Liver (tissue), 3 donors: ENCODE measurements around the gene PLB1.

Experiments used
- FOXA1 ChIP-seq: IDR thresholded peaks from 2 replicates; pipeline ENCODE4 v1.6.1; 2016; ENCODE audit warnings: antibody characterized with exemption
- FOXA2 ChIP-seq: IDR thresholded peaks from 2 replicates; pipeline ENCODE4 v1.6.1; 2016; ENCODE audit warnings: antibody characterized with exemption
- GABPA ChIP-seq, 2 donors: IDR thresholded peaks in 1 of 2; conservative IDR thresholded peaks in 1 of 2; 2 replicates each; pipeline ENCODE4 v1.6.1; 2016; ENCODE audit warnings: antibody characterized with exemption in 2 of 2, mild to moderate bottlenecking in 1 of 2, moderate library complexity in 1 of 2
- JUND ChIP-seq, 2 donors: IDR thresholded peaks; 2 replicates each; pipeline ENCODE4 v1.6.1; 2016; ENCODE audit warnings: antibody characterized with exemption in 2 of 2
- RAD21 ChIP-seq, 2 donors: IDR thresholded peaks; 2 replicates each; pipeline ENCODE4 v1.6.1; 2016; ENCODE audit warnings: antibody characterized with exemption in 2 of 2, mild to moderate bottlenecking in 2 of 2
- RXRA ChIP-seq, 2 donors: IDR thresholded peaks; 2 replicates each; pipeline ENCODE4 v1.6.1; 2017 to 2018; ENCODE audit warnings: antibody characterized with exemption in 2 of 2, mild to moderate bottlenecking in 1 of 2
- SP1 ChIP-seq: IDR thresholded peaks from 2 replicates; pipeline ENCODE4 v1.6.1; 2018; ENCODE audit warnings: antibody characterized with exemption, mild to moderate bottlenecking
- TAF1 ChIP-seq: conservative IDR thresholded peaks from 2 replicates; pipeline ENCODE4 v1.6.1; 2016; ENCODE audit warnings: antibody characterized with exemption, mild to moderate bottlenecking
- YY1 ChIP-seq: IDR thresholded peaks from 2 replicates; pipeline ENCODE4 v1.6.1; 2016; ENCODE audit warnings: antibody characterized with exemption, mild to moderate bottlenecking
- ZBTB33 ChIP-seq: IDR thresholded peaks from 2 replicates; pipeline ENCODE4 v1.6.1; 2016; ENCODE audit warnings: antibody characterized with exemption
- TF ChIP-seq, protein P1 (sequence below): IDR thresholded peaks from 2 replicates; pipeline ENCODE4 v1.6.1; 2016; ENCODE audit warnings: antibody characterized with exemption, mild to moderate bottlenecking
- TF ChIP-seq, protein P2 (sequence below): fragments of 150-350 bp; IDR thresholded peaks from 2 replicates; pipeline ENCODE4 v1.5.1; 2017; ENCODE audit warnings: improper control_type of control experiment, low read depth, low read length; ENCODE audit not compliant: missing input control
- TF ChIP-seq, protein P3 (sequence below): IDR thresholded peaks from 2 replicates; pipeline ENCODE4 v1.6.1; 2016; ENCODE audit warnings: antibody characterized with exemption
- TF ChIP-seq, protein P4 (sequence below): IDR thresholded peaks from 2 replicates; pipeline ENCODE4 v1.6.1; 2016; ENCODE audit warnings: antibody characterized with exemption
- donor health status: healthy.
- donor health status: healthy.

DNA sequence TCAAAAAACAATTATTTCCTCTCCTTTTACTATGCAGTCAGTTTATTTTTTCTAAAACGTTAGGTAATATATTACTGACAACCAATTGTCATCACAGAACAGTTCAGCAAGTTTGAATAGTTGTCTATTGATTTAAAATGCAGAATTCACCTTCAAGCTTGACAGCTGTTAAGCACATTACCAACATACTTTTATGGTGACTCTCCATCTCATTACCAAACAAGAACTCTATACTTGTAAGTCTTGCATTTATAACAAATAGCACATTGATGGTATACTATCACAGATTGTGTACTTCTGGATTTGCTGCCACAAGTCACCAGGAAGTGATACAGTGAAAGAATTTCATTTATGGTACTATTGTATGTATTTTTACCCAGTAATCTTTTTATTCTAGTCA lies 156.4 kb downstream of the PLB1 start:
- TF ChIP-seq, protein P1, sequence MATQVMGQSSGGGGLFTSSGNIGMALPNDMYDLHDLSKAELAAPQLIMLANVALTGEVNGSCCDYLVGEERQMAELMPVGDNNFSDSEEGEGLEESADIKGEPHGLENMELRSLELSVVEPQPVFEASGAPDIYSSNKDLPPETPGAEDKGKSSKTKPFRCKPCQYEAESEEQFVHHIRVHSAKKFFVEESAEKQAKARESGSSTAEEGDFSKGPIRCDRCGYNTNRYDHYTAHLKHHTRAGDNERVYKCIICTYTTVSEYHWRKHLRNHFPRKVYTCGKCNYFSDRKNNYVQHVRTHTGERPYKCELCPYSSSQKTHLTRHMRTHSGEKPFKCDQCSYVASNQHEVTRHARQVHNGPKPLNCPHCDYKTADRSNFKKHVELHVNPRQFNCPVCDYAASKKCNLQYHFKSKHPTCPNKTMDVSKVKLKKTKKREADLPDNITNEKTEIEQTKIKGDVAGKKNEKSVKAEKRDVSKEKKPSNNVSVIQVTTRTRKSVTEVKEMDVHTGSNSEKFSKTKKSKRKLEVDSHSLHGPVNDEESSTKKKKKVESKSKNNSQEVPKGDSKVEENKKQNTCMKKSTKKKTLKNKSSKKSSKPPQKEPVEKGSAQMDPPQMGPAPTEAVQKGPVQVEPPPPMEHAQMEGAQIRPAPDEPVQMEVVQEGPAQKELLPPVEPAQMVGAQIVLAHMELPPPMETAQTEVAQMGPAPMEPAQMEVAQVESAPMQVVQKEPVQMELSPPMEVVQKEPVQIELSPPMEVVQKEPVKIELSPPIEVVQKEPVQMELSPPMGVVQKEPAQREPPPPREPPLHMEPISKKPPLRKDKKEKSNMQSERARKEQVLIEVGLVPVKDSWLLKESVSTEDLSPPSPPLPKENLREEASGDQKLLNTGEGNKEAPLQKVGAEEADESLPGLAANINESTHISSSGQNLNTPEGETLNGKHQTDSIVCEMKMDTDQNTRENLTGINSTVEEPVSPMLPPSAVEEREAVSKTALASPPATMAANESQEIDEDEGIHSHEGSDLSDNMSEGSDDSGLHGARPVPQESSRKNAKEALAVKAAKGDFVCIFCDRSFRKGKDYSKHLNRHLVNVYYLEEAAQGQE: no peak
- TF ChIP-seq, protein P2, sequence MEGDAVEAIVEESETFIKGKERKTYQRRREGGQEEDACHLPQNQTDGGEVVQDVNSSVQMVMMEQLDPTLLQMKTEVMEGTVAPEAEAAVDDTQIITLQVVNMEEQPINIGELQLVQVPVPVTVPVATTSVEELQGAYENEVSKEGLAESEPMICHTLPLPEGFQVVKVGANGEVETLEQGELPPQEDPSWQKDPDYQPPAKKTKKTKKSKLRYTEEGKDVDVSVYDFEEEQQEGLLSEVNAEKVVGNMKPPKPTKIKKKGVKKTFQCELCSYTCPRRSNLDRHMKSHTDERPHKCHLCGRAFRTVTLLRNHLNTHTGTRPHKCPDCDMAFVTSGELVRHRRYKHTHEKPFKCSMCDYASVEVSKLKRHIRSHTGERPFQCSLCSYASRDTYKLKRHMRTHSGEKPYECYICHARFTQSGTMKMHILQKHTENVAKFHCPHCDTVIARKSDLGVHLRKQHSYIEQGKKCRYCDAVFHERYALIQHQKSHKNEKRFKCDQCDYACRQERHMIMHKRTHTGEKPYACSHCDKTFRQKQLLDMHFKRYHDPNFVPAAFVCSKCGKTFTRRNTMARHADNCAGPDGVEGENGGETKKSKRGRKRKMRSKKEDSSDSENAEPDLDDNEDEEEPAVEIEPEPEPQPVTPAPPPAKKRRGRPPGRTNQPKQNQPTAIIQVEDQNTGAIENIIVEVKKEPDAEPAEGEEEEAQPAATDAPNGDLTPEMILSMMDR: no peak
- TF ChIP-seq RAD21 (IDR thresholded peaks at IDR 0.05) (no peak), JUND (IDR thresholded peaks at IDR 0.05) (no peak), YY1 (no peak), TAF1 (no peak), SP1 (no peak), GABPA (IDR thresholded peaks at IDR 0.05 in 1 of 2, conservative IDR thresholded peaks at IDR 0.05 in 1 of 2) (no peak), RXRA (IDR thresholded peaks at IDR 0.05) (no peak), FOXA1 (no peak), ZBTB33 (no peak), FOXA2 (no peak)
- TF ChIP-seq, protein P3, sequence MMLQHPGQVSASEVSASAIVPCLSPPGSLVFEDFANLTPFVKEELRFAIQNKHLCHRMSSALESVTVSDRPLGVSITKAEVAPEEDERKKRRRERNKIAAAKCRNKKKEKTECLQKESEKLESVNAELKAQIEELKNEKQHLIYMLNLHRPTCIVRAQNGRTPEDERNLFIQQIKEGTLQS: no peak
- TF ChIP-seq, protein P4, sequence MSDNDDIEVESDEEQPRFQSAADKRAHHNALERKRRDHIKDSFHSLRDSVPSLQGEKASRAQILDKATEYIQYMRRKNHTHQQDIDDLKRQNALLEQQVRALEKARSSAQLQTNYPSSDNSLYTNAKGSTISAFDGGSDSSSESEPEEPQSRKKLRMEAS: no peak
